Lower leg skin (tissue), 3 donors: ENCODE results near the gene MRPL12.

Source experiments
- CTCF ChIP-seq, 3 donors: fragments of 450-650 bp; IDR thresholded peaks; one replicate each; pipeline ENCODE4 v1.5.1; 2016; ENCODE audit warnings: antibody characterized with exemption in 3 of 3, mild to moderate bottlenecking in 3 of 3, moderate library complexity in 2 of 3
- POLR2A ChIP-seq, 2 donors: fragments of 450-650 bp; IDR thresholded peaks; one replicate each; pipeline ENCODE4 v1.6.1; 2016 to 2017; ENCODE audit warnings: antibody characterized with exemption in 2 of 2, mild to moderate bottlenecking in 1 of 2, moderate library complexity in 1 of 2

DNA sequence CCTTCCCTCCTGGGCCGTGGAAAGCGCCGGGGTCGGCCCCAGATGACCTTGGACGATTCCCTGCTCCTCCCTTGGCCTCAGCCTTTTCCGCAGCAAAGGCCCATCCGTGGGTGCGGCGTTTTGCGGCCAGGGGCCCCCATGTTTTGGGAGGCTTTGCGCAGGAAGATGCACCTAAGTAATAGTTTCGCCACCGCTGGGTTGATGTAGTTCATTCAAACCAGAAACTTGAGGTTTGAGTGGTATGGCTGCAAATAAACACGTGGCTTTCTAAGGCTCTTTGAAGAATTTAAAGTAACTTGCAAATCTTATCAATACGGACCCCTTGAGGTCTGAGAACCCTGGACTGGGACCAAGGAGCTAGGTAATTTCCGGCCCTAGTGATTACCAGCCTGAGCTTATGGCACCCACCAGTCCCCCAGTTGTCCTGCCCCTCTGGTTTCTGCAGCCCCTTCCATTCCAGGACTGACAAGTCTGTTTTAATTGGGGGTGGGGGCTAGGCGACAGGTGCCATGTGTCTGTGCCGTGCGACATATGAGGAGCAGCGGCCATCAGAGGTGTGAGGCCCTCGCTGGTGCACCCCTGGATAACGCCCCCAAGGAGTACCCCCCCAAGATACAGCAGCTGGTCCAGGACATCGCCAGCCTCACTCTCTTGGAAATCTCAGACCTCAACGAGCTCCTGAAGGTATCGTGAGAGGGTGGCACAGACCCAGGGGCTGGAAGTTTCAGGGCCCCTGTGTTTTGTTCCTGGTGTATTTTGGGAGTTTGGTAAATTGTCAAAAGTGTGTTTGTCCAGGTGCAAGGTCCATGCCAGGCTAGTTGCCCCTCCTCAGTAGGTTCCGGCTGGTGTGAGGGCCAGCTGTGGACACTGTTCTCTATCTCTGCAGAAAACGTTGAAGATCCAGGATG is 834 bp downstream of the MRPL12 start:
- TF ChIP-seq POLR2A (IDR thresholded peaks at IDR 0.05) (no peak), CTCF (IDR thresholded peaks at IDR 0.05) (no peak)
